Measurements from ENCODE around the gene MEOX2. TPM values are rescaled to one million over a fixed set of nuclear protein-coding genes. Genes with fewer than 3 reads are reported as not detected.

The MEOX2 gene
- total RNA-seq, 1 experiment from 2014 or later = not detected

DNA sequence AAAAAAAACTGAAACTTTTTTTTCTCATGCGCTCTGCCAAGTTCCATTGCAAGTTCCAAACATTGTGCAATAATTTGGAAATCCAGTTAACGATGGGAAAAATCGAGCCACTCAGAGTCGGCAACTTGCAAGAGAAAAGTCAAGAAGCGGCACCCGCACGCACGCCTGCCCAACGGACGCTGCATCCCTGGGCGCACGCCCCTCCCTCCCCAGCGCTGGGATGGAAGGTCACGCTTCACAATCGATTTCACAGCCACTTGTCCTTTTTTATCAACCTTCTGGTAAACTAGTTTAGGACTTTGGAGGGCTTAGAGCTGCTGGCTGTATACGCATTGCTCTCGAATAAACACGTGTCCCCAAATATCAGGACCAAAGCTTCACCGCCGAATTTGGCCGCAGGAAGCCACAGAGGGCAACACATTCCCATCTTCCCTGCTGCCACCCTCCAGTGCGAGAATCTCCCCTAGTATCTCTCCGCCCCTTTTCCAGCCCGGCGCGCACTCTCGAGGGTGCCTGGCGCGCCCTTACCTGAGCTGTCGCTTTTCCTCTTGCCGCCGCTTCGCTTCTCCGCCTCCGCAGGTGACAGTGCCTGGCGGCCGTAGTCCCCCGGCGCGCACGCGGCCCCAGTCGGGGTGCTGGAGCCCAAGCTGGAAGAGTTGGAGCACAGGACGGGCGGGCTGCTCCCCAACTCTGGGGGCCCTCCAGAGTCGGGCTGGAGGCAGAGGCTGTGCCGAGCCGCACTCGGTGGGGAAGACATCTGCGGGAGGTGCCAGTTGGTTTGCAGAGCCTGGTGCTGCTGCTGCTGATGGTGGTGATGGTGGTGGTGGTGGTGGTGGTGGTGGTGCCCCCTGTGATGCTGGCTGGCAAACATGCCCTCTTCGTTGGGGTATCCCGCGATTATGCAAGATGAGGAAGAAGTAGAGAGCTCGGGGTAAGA lies 857 bp downstream of the MEOX2 start:
- no peaks in the 10 kb centered on the region for H3K79me2 ChIP-seq (ENCODE audit: low read length)
- no peaks in the 10 kb centered on the region for H4K20me1 ChIP-seq (ENCODE audit: low read length)
- TF ChIP-seq EZH2 (IDR thresholded peaks at IDR 0.05; ENCODE audit: low read length, unreplicated experiment) (no peak), EZH2phosphoT487 (IDR thresholded peaks at IDR 0.05; ENCODE audit: borderline replicate concordance, low read length) (no peak)
- TF ChIP-seq, protein P1, sequence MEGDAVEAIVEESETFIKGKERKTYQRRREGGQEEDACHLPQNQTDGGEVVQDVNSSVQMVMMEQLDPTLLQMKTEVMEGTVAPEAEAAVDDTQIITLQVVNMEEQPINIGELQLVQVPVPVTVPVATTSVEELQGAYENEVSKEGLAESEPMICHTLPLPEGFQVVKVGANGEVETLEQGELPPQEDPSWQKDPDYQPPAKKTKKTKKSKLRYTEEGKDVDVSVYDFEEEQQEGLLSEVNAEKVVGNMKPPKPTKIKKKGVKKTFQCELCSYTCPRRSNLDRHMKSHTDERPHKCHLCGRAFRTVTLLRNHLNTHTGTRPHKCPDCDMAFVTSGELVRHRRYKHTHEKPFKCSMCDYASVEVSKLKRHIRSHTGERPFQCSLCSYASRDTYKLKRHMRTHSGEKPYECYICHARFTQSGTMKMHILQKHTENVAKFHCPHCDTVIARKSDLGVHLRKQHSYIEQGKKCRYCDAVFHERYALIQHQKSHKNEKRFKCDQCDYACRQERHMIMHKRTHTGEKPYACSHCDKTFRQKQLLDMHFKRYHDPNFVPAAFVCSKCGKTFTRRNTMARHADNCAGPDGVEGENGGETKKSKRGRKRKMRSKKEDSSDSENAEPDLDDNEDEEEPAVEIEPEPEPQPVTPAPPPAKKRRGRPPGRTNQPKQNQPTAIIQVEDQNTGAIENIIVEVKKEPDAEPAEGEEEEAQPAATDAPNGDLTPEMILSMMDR (conservative IDR thresholded peaks at IDR 0.05; ENCODE audit: low read depth, low read length) = no peak
- H3K4me3 ChIP-seq (ENCODE audit: low read length) = no peak overlapping the region
- no peaks in the 10 kb centered on the region for H3K36me3 ChIP-seq (ENCODE audit: low read depth, low read length)
- BruUV-seq (replicated peaks) = no TSS peak
- intact Hi-C loops (cut with micrococcal nuclease) = no loop called here
- no peak overlapping the region for H2AFZ ChIP-seq (ENCODE audit: low read length)
- H3K27ac ChIP-seq (ENCODE audit: low read length) = no peak overlapping the region
- no peaks in the 10 kb centered on the region for H3F3A ChIP-seq (ENCODE audit: low read length, unreplicated experiment)
- no peak overlapping the region for H3K4me2 ChIP-seq (ENCODE audit: low read length)
- H3K9me3 ChIP-seq (ENCODE audit: low read length) = no peaks in the 10 kb centered on the region
- peaks cover 6% of the 10 kb centered on the region; the same call in 1 of the 2 replicates for H3K27me3 ChIP-seq (ENCODE audit: low read length)
- DNase-seq (no peak), ATAC-seq (no peak)
- H3K4me1 ChIP-seq (ENCODE audit: insufficient read depth, low read length) = no peaks in the 10 kb centered on the region
- no peak overlapping the region for H3K9ac ChIP-seq (ENCODE audit: low read length)
- CTCF ChIA-PET = no interaction called here
- POLR2A ChIA-PET (ENCODE audit: unreplicated experiment) = no interaction called here
- H3K9me2 ChIP-seq (replicated peaks; ENCODE audit: low read length) = no peaks in the 10 kb centered on the region

DNA sequence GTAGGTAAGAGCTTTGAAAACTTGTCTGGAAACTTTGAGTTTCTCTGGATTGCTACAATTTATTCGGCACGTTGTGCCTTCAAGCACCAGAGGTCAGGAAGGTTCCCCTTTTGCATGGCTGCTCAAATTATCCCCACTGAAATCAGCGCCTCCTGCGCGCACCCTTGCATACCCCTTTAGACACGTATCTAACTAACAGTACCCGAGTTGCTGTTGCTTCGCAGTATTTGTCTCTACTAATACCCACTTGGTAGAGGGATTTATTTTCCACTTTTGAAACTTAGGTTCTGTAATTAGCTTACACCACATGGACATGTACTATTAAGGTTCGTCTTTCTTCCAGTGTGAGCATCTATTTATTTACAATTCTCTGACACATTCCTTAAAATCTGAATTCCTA lies 1.6 kb downstream of the MEOX2 start:
- no peak overlapping the region for H3K27ac ChIP-seq (ENCODE audit: low read length)
- H3K36me3 ChIP-seq (ENCODE audit: low read depth, low read length) = no peaks in the 10 kb centered on the region
- H4K20me1 ChIP-seq (ENCODE audit: low read length) = no peaks in the 10 kb centered on the region
- H3K4me2 ChIP-seq (ENCODE audit: low read length) = no peak overlapping the region
- no peaks in the 10 kb centered on the region for H3K9me2 ChIP-seq (replicated peaks; ENCODE audit: low read length)
- ChIA-PET POLR2A (ENCODE audit: unreplicated experiment) (no interaction called here), CTCF (no interaction called here)
- H3F3A ChIP-seq (ENCODE audit: low read length, unreplicated experiment) = no peaks in the 10 kb centered on the region
- no peak overlapping the region for H2AFZ ChIP-seq (ENCODE audit: low read length)
- DNase-seq (no peak), ATAC-seq (no peak)
- H3K79me2 ChIP-seq (ENCODE audit: low read length) = no peaks in the 10 kb centered on the region
- H3K4me3 ChIP-seq (ENCODE audit: low read length) = no peak overlapping the region
- no TSS peak for BruUV-seq (replicated peaks)
- no peaks in the 10 kb centered on the region for H3K4me1 ChIP-seq (ENCODE audit: insufficient read depth, low read length)
- TF ChIP-seq, protein P1 (conservative IDR thresholded peaks at IDR 0.05; ENCODE audit: low read depth, low read length) = no peak
- no peak for TF ChIP-seq EZH2phosphoT487 (IDR thresholded peaks at IDR 0.05; ENCODE audit: borderline replicate concordance, low read length)
- TF ChIP-seq EZH2 (IDR thresholded peaks at IDR 0.05; ENCODE audit: low read length, unreplicated experiment) = no peak
- no peak overlapping the region for H3K9ac ChIP-seq (ENCODE audit: low read length)
- peaks cover 6% of the 10 kb centered on the region; the same call in 1 of the 2 replicates for H3K27me3 ChIP-seq (ENCODE audit: low read length)
- intact Hi-C loops (cut with micrococcal nuclease) = no loop called here
- H3K9me3 ChIP-seq (ENCODE audit: low read length) = no peaks in the 10 kb centered on the region

Data from PC-3 (cell line).